A549 (cell line): ENCODE data around the gene CASTOR1.

Experiments
- CEBPB ChIP-seq, 2 experiments: fragments of >200 bp in 1 of 2; sonication (Bioruptor Twin) in 1 of 2; formaldehyde crosslinking in 1 of 2; IDR thresholded peaks; 2 replicates each; pipeline ENCODE4 v1.6.1; 2012 to 2016
- CTCF ChIP-seq: fragments of >200 bp; sonication (Bioruptor Twin); formaldehyde crosslinking; IDR thresholded peaks from 3 replicates; pipeline ENCODE4 v1.5.1; 2016
- JUN ChIP-seq, 2 experiments: fragments of >200 bp; sonication (Bioruptor Twin); formaldehyde crosslinking; IDR thresholded peaks; 2 replicates in 1 of 2; 3 replicates in 1 of 2; pipeline ENCODE4 v1.6.1; 2016 to 2017
- MAX ChIP-seq: IDR thresholded peaks from 2 replicates; pipeline ENCODE4 v1.6.1; 2012
- NPAS2 ChIP-seq: fragments of 250-450 bp; sonication (Bioruptor Pico); IDR thresholded peaks from 2 replicates; pipeline ENCODE4 v1.8.0; 2022; ENCODE audit warnings: mild to moderate bottlenecking, moderate library complexity, borderline replicate concordance
- POLR2A ChIP-seq: IDR thresholded peaks from 2 replicates; pipeline ENCODE4 v1.6.1; 2012; ENCODE audit warnings: mild to moderate bottlenecking, low read length
- POLR2AphosphoS2 ChIP-seq: conservative IDR thresholded peaks from 2 replicates; pipeline ENCODE4 v1.6.1; 2012; ENCODE audit warnings: low read length, improper control_type of control experiment, inconsistent platforms
- RCOR1 ChIP-seq: fragments of 150-350 bp; IDR thresholded peaks from 2 replicates; pipeline ENCODE4 v1.6.1; 2014; ENCODE audit warnings: antibody characterized with exemption, low read length, low read depth
- REST ChIP-seq: fragments of 200-600 bp; sonication (generic); IDR thresholded peaks from 2 replicates; pipeline ENCODE4 v1.6.1; 2016; ENCODE audit warnings: antibody characterized with exemption, mild to moderate bottlenecking, moderate library complexity
- RNF2 ChIP-seq: fragments of 200-600 bp; sonication (generic); IDR thresholded peaks from 2 replicates; pipeline ENCODE4 v1.6.1; 2016; ENCODE audit warnings: low read depth, mild to moderate bottlenecking, antibody characterized with exemption, moderate library complexity, borderline replicate concordance
- USF2 ChIP-seq: fragments of 450-650 bp; IDR thresholded peaks from 2 replicates; pipeline ENCODE4 v1.6.1; 2014; ENCODE audit warnings: antibody characterized with exemption

- no peak for TF ChIP-seq RCOR1
- no peak for TF ChIP-seq MAX
- no peak for TF ChIP-seq CTCF
- no peak for TF ChIP-seq NPAS2 (CRISPR knock-in tag)
- TF ChIP-seq POLR2A, result no peak
- TF ChIP-seq POLR2AphosphoS2, result 0 out of 2 replicates have a peak, but pooled peaks have one; percentile 38
- TF ChIP-seq RNF2, result no peak
- TF ChIP-seq USF2, result no peak
- TF ChIP-seq JUN (IDR thresholded peaks at IDR 0.05), result 0 out of 5 replicates have a peak, but pooled peaks of 1 of the 2 experiments have one; percentile 5
- no peak for TF ChIP-seq CEBPB (IDR thresholded peaks at IDR 0.05)
- TF ChIP-seq REST, result no peak
These were observed 39.2 kb downstream of the CASTOR1 start for GRCh38 chr22:30250039-30250565.
